Activated B cell treated with CpG ODN at 0.5 μM for 24 hours (primary cell): ENCODE data around the gene PRKCZ. TPM values are rescaled to one million over a fixed set of nuclear protein-coding genes. Genes with fewer than 3 reads are reported as not detected.

Experiments
- ATAC-seq: fragments of 200-7000 bp; cut with Tn5 transposase; one replicate; pipeline ENCODE4 v1.10.0; 2021; ENCODE audit warnings: low read depth, mild to moderate bottlenecking, moderate library complexity
- CTCF ChIA-PET: fragments of 350-600 bp; sonication (Branson Sonifier 250); formaldehyde crosslinking; loops from one replicate; lab custom pipeline; 2021; ENCODE audit warnings: antibody characterized with exemption; lab: Charles Lee
- POLR2A ChIA-PET: fragments of 350-600 bp; sonication (Branson Sonifier 250); formaldehyde crosslinking; loops from one replicate; lab custom pipeline; 2021; ENCODE audit warnings: antibody characterized with exemption; lab: Charles Lee
- DNase-seq: peaks from one replicate; pipeline ENCODE4 v3.0.0; 2022
- H3K27ac Mint-ChIP-seq: one replicate; pipeline ENCODE4 v1.8.0; 2020; ENCODE audit warnings: mixed read lengths
- H3K27me3 Mint-ChIP-seq: one replicate; pipeline ENCODE4 v1.8.0; 2021; ENCODE audit warnings: mixed read lengths
- H3K36me3 Mint-ChIP-seq: one replicate; pipeline ENCODE4 v1.8.0; 2021; ENCODE audit warnings: low read depth, mixed read lengths
- H3K4me1 Mint-ChIP-seq: one replicate; pipeline ENCODE4 v1.8.0; 2021; ENCODE audit warnings: mixed read lengths
- H3K4me3 Mint-ChIP-seq: one replicate; pipeline ENCODE4 v1.8.0; 2020; ENCODE audit warnings: mild to moderate bottlenecking, mixed read lengths
- H3K9me3 Mint-ChIP-seq: one replicate; pipeline ENCODE4 v1.8.0; 2020; ENCODE audit warnings: mixed read lengths
- CTCF ChIP-seq: fragments of 200-600 bp; IDR thresholded peaks from one replicate; pipeline ENCODE4 v1.8.0; 2022; ENCODE audit warnings: antibody characterized with exemption, mild to moderate bottlenecking
- intact Hi-C: fragments of 100-400 bp; cut with micrococcal nuclease; formaldehyde crosslinking; loops from one replicate; pipeline ENCODE4 v1.15.1; 2024
- total RNA-seq: library from RNA; stranded (reverse); gene quantifications from 2 replicates; pipeline ENCODE4 v1.2.3, GENCODE V29; 2022

The PRKCZ gene
- total RNA-seq, 1 donor from 2014 or later, result 28.5 TPM

- intact Hi-C loops, result loop anchor here (1.0 to 10.0 kb wide), 6 partner anchors 9 to 345 kb away; partner anchors contain the start of genes PEX10 and TMEM52
- ATAC-seq (no peak), DNase-seq (no peak)
- POLR2A ChIA-PET, result interaction anchor here (0.9 to 6.7 kb wide), 9 partner anchors 9 to 382 kb away, joined by 3 to 46 read pairs (median 10); partner anchors contain the start of genes FAAP20, MORN1, PRXL2B and RER1
- CTCF ChIA-PET, result interaction anchor here (1.0 to 1.5 kb wide), 3 partner anchors 9 to 178 kb away, joined by 3 to 4 read pairs (median 4); partner anchors contain the start of gene FAAP20
- no peaks in the 10 kb centered on the region for H3K27me3 Mint-ChIP-seq
- peaks cover 43% of the 10 kb centered on the region for H3K4me1 Mint-ChIP-seq
- H3K36me3 Mint-ChIP-seq, result no peaks in the 10 kb centered on the region
- no peak overlapping the region for H3K4me3 Mint-ChIP-seq
- TF ChIP-seq CTCF, result no peak
- no peaks in the 10 kb centered on the region for H3K9me3 Mint-ChIP-seq
- no peak overlapping the region for H3K27ac Mint-ChIP-seq
Measured at GRCh38 chr1:2203671-2204414, 153.6 kb downstream of the PRKCZ start.

- H3K9me3 Mint-ChIP-seq, result no peaks in the 10 kb centered on the region
- ChIA-PET CTCF (interaction anchor here (0.7 to 1.5 kb wide), 3 partner anchors 10 to 177 kb away, joined by 3 to 4 read pairs (median 3); partner anchors contain the start of gene FAAP20), POLR2A (interaction anchor here (0.5 to 6.7 kb wide), 10 partner anchors 9 to 381 kb away, joined by 3 to 46 read pairs (median 10); partner anchors contain the start of genes FAAP20, MORN1, PRXL2B and RER1)
- H3K4me3 Mint-ChIP-seq, result peak overlapping the region; percentile 69
- ATAC-seq, result peak; percentile 54
- DNase-seq, result no peak
- intact Hi-C loops, result loop anchor here (1.0 to 10.0 kb wide), 10 partner anchors 9 to 344 kb away; partner anchors contain the start of genes PANK4, PEX10 and TMEM52
- no peak for TF ChIP-seq CTCF
- no peaks in the 10 kb centered on the region for H3K36me3 Mint-ChIP-seq
- H3K4me1 Mint-ChIP-seq, result peaks cover 36% of the 10 kb centered on the region
- no peaks in the 10 kb centered on the region for H3K27me3 Mint-ChIP-seq
- H3K27ac Mint-ChIP-seq, result no peak overlapping the region
Measured at GRCh38 chr1:2204415-2205190, 154.4 kb downstream of the PRKCZ start.

GRCh38 chr1:2205191-2205952, 155.2 kb downstream of the PRKCZ start:
- Mint-ChIP-seq H3K4me3 (peak overlapping the region; percentile 72), H3K27me3 (no peaks in the 10 kb centered on the region), H3K27ac (no peak overlapping the region), H3K9me3 (no peaks in the 10 kb centered on the region), H3K36me3 (no peaks in the 10 kb centered on the region), H3K4me1 (peaks cover 29% of the 10 kb centered on the region)
- intact Hi-C loops, result loop anchor here (1.0 to 10.0 kb wide), 9 partner anchors 22 to 343 kb away; partner anchors contain the start of genes PANK4, PEX10 and TMEM52
- DNase-seq (peak; percentile 86), ATAC-seq (peak; percentile 93)
- no peak for TF ChIP-seq CTCF
- ChIA-PET CTCF (interaction anchor here (0.7 to 1.5 kb wide), 2 partner anchors 11 to 19 kb away, joined by 3 to 4 read pairs; partner anchors contain the start of gene FAAP20), POLR2A (interaction anchor here (0.5 to 6.7 kb wide), 11 partner anchors 10 to 380 kb away, joined by 3 to 46 read pairs (median 9); partner anchors contain the start of genes FAAP20, MORN1, PRXL2B and RER1)

GRCh38 chr1:2206813-2207487, 156.7 kb downstream of the PRKCZ start:
- CTCF ChIA-PET, result interaction anchor here (1.2 kb wide), 1 partner anchor 109 kb away, joined by 3 read pairs; no protein-coding TSS in a partner anchor
- H3K4me3 Mint-ChIP-seq, result no peak overlapping the region
- no peaks in the 10 kb centered on the region for H3K27me3 Mint-ChIP-seq
- intact Hi-C loops, result loop anchor here (10.0 kb wide), 1 partner anchor 48 kb away; no protein-coding TSS in a partner anchor
- peaks cover 17% of the 10 kb centered on the region for H3K4me1 Mint-ChIP-seq
- POLR2A ChIA-PET, result interaction anchor here (0.6 to 6.7 kb wide), 7 partner anchors 21 to 379 kb away, joined by 3 to 46 read pairs (median 6); partner anchors contain the start of gene SKI
- no peak overlapping the region for H3K27ac Mint-ChIP-seq
- DNase-seq (no peak), ATAC-seq (no peak)
- no peaks in the 10 kb centered on the region for H3K9me3 Mint-ChIP-seq
- H3K36me3 Mint-ChIP-seq, result no peaks in the 10 kb centered on the region
- no peak for TF ChIP-seq CTCF
